ENCODE measurements around the gene CGREF1. TPM values are rescaled to one million over a fixed set of nuclear protein-coding genes. Genes with fewer than 3 reads are reported as not detected.

The CGREF1 gene
- total RNA-seq, 1 experiment from 2014 or later: 0.84 TPM

DNA sequence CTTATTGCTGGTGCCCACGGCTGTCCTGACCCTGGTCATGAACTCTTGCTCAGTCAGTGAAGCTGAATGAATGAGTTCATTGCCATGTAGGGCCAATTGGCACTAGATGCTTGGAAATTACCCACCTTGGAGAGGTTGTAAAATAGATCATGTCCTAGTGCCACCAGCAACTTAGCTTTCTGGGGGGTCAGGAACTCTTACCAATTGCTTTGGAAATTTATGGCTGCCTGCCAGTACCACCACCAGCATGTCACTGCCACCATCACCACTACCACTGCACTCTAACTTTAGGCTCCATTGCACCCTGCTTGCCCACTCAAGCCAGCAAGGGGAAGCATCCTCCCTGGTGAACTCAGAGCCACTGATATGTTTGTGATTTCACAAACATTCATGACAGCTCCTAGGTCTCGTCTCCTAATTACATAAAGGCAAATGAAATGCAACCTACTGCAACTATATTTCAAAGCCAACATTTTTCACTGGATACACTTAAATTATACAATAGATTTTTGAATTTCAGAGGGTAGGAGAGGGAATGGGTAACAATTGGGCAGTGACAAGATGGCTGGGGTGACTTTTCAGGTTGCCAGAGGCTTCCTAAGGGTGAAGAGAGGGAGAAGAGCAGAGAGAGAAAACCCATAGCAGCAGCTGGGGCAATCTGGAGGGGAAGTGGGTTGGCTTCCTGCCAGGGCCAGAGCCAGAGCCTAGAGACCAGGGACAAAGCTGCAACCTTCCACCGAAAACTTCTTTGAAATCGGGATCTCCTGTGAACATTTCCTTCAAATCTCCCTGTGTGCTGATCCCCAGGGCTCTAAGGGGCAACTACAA lies 44.0 kb downstream of the CGREF1 start:
- DNase-seq (ENCODE audit: low read depth): no peak

DNA sequence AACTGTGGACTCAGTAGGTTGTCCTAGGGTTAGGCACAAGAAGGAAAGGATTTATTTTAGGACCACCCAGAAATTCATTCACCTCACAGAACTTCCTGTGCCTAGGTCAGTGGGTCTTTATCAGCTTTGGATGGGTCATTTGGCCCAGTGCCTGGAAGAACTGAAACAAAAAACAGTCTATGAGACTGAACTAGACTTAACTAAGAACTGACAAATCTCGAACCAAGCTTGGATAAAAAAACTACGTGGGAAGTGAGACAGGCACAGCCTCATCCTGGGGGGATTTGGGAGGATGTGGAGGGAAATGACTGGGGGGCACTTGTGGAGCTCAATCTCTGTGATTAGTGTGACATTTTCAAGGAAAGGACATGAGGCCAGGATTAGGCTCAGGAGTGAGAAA lies 45.1 kb downstream of the CGREF1 start:
- no peak for DNase-seq (ENCODE audit: low read depth)

DNA sequence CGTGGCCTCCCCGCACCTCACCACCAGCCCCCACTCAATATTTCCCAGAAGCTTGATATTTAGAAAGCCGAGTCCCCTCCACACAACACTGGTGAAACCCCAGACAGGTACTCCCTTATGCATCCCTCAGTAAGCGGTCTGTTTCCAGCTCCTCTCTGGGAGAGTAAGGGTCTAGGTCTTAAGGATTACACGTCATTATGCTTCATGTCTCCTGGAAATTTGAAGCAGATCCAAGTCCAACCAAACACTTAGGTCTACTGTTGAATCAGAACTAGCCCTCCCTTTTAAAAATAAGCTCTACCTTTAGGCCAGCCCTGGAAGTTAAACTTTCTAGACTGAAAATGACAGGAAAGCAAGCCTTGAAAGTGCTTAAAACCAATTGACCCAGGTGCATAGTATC lies 46.0 kb downstream of the CGREF1 start:
- no peak for DNase-seq (ENCODE audit: low read depth)

DNA sequence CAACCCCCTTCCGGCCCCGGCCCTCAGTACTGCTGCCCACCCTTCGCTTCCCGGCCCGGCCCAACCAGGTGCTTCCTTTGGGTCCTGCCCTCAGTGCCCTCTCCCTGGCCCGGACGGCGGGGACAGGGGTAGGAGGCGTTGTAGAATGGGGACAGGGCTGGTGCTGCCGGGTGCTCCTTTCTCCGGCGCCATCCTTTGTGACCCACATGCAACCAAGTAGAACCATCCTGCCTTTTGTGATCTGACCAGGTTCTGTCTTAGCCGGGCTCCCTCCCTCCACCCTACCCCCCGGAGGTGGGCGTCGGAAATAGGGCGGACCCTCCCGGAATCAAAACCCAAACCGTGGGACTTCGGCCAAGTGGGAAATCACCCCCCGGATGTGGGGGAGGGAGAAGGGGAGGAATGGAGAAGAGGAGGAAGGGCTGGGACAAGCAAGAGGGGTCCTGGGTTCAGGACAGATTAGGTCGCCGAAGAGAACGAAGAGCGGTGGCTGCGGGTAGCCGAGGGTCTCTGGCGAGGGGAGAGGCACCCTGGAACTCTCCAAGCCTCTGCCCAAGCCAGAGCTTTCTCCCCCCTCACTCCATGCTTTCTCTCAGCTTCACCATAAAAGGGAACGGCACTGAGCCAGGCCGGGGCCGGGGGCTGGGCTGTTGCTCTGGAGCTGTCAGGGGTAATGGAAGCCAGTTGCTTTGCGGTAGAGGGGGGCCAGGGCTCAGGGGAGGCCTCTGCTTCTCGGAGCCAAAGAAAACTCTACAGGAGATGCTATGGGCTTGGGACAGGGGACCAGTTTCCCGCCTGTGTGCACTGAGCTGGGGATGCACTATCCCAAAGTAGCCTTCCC lies 46.7 kb downstream of the CGREF1 start:
- no peak for DNase-seq (ENCODE audit: low read depth)

DNA sequence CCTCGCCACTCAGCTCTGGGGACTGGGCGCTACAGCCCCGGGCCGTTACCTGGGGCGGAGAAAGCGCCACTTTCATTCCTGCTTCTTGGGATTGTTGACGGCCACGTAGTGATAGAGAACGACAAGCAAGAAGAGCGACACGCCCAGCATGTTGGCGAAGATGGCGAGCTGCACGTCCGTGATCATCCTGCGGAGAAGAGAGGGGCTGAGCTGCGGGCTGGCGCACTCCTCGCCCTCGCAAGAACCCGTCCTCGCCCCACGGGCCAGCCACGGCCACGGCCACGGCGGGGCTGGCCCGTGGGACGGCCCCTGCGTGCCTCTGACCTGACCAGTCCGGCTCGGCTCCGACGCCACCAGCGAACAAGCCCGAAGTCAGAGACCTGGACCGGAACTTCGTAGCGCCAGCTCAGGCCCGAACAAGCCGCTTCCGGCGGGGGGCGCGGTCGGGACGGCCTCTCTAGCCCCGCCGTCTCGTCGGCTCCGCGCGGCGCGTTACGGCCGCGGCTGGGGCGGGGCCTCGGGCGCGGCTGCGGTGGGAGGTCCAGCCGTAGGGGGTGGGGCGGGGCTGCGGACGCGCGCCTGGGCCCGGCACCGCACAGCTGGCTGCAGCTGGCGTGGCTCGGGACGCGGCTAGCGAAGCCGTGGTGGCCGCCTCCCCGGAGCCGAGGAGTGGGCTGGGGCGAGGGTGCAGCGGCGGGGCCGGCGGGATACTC lies 47.5 kb downstream of the CGREF1 start, which contains the start of gene OST4:
Gene OST4 (minus strand): TSS at position 378 of the 713 bp plus-strand sequence.
- peak; percentile 88 for DNase-seq (ENCODE audit: low read depth)

DNA sequence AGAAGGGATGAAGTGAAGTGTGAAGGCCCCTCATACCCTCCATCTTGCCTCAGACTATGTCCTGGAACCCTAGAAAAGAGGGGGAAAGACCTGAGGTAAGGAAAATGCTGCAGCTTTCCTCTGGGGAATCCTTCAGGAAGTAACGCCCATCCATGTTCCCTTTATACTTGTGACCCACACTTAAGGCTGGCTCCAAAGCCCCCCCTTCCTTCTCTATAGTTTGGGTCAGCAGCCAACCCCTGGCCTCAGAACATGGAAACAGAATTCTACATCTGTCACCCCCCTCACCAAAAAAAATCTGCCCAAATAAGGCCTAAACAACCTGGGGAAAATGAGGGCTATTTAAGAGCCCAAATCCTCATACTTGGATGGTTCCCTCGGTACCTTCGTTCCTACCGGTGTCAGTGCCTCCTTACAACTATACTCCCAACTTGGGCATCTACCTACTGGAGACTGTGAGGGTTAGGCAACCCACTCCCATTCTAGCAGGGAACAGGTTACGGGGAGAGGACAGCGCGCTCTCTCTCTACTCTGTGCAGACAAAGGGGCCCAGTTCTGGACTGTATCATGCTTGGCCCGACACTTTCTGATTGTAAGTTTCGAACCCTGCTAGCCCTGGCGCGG lies 48.2 kb downstream of the CGREF1 start:
- DNase-seq (ENCODE audit: low read depth): no peak

DNA sequence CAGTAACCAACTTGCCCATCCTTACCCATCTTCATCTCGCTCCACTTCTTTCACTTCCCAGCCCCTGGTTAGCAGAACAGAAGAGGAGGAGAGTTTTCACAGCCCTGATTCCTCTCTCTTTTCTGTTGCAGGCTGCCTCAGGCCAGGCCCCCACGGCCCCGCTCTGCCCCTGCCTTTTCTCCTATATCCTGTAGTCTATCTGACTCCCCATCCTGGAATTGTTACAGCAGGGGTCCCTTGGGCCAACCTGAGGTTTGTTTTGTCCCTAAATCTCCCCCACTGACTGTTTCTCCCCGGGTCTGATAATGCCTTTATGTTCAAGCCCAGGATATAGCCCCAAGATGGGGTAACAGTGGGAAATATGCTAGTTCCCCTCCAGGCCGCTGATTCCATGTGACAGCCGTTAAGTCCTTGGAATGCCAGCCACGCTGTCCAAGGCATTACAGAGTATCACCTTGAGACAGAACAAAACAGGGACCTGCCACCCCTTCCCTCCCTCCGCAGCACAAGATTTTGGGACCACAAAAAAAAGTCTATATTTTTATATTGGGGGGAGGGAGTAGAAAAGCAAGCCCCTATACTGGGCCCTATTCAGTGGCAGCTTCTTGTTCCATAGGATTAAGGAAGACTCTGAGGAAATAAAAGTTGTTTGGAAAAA lies 48.8 kb downstream of the CGREF1 start:
- DNase-seq (ENCODE audit: low read depth): no peak

DNA sequence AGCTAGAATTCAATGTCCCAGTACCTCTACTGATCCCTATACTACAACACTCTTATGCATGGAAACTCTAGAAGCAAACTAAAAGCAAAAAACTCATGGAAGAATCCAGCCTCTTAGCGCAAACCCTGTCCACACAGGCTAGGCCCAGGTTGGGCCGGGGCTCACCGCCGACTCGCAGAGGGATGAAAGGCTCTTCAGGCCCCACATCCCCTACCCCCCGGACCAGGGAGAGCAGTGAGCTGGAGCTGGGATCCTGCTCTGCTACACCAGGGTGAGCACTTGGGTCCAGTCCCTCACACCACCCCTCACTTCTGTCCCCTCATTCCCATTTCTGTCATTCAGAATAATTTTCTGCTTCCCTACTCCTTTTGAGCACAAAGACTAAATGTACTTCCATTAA lies 49.5 kb downstream of the CGREF1 start:
- DNase-seq (ENCODE audit: low read depth): no peak

DNA sequence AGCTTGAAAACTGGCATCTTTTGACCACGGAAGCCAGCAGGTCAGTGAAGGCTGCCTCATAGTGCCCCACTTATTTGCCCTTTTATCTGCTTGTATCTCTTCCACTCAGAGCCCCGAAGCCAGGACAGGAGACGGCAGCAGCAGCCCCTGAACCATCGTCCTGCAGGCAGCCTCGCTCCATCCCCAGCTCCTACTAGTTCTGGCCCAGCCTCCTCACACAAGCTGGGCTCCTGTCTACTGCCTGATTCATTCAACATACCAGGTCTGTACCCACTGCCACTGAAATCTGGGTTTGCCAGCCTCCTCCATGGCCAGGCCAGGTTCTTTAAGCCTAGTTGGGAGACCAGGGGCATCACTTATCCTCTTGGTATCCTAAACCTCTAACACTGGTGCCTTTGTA lies 51.5 kb downstream of the CGREF1 start:
- DNase-seq (ENCODE audit: low read depth): no peak

DNA sequence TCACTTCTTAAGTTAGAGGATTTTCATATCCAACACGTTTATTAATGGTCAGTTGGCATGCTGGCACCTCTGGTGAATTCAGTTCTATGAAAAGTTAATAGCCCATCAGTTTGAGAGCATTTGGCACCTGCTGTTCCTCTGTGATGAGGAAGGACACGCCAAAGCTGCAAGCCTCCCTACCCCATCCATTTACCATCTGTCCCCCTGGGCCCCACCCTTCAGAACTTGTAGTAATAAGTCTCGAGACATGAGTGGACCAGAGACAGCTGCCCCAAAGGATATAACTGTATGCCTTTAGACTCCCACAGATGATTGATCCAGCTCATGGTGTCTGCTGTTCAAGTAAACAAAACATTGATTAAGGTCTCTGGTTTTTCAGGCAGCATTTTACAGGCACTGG lies 53.8 kb downstream of the CGREF1 start:
- DNase-seq (ENCODE audit: low read depth): no peak

DNA sequence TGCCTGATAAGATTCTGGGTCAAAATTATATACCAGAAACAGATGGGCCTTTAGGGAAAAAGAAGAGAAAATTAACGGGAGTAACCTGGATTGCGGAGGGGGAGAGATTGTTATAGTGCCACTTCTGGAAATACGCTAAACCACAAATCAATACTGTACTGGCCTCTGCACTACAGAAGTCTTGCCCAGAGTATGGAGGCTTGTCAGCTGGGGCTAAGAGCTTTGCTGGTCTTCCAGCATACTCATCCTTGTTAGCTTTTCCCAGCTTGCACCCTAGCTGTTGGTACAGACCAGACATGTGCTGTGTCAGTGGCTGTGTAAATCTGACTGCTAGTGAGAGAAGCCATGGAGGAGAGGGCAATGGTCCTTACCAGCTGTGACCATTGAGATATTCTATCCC lies 58.6 kb downstream of the CGREF1 start:
- DNase-seq (ENCODE audit: low read depth): no peak

DNA sequence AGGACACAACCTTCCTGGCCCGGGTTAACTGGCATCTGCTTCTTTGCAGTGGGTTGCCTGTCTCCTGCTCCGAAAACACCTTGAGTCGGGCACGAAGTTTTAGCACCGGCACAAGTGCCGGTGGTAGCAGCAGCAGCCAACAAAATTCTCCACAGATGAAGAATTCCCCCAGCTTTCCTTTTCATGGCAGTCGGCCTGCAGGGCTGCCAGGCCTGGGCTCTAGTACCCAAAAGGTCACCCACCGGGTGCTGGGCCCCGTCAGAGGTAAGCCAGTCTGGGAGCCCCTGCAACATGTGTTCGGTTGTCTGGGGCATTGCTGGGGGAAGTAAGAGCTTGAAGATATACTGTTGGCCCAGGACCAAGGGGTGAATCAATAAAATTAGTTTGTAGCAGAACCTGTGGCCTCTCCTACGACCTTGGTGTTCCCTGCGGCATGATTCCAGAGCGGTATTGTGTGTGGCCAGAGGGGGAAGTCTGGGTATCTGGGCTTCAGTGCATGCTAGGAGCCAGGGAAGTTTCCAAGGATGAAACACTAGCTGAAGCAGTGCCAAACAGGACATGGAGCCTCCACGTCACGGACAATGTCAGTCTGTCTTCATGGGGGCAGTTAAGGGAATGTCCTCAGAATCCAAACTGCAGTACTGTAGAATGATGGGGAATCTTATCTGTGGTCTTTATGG lies 59.6 kb downstream of the CGREF1 start:
- no peak for DNase-seq (ENCODE audit: low read depth)

DNA sequence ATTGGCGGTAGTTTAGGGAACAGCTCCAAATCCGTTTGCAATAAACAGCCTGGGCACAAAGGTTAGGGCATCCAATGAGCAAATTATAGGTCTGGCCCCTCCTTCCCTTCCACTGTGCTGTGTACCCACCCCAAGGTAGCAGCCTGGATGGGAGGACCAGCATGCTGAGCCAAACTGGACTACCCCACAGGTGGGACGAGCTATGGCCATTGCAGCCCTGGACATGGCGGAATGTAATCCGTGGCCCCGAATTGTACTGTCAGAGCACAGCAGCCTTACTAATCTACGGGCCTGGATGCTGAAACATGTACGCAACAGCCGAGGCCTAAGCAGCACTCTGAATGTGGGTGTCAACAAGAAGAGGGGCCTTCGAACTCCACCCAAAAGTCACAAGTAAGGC lies 60.7 kb downstream of the CGREF1 start:
- no peak for DNase-seq (ENCODE audit: low read depth)

DNA sequence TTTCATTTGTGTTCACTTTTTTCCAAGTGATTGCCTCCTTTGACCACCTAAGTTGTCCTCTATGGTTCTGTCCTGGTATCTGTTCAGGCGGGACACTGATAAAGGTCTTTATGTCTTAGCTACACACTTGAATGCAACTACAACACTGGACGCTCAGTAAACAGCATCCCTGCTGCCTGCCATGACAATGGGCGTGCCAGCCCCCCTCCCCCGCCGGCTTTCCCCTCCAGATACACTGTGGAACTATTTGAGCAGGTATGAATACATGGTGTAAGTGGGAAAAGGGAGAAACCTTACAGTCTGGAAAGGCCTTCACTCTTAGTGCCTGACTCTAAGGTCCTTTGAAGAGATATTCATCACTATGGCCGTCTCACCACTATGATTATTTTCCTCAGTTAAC lies 61.7 kb downstream of the CGREF1 start:
- no peak for DNase-seq (ENCODE audit: low read depth)

DNA sequence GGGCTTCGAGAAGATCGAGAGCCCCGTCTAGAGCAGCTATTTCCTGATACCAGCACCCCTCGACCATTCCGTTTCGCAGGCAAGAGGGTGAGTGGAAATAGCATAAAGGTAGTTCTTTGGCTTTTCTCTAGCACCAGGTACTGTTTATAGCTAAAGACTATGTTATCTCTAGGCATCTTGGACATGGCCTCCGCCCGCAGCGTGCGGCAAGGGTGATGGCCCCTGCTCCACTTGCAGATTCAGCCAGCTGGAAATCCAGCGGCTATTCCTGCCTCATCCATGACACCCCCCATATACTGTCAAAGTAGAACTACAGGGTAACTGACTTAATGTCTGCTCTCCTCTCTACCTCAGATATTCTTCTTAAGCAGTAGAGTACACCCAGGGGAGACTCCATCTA lies 64.2 kb downstream of the CGREF1 start:
- no peak for DNase-seq (ENCODE audit: low read depth)

DNA sequence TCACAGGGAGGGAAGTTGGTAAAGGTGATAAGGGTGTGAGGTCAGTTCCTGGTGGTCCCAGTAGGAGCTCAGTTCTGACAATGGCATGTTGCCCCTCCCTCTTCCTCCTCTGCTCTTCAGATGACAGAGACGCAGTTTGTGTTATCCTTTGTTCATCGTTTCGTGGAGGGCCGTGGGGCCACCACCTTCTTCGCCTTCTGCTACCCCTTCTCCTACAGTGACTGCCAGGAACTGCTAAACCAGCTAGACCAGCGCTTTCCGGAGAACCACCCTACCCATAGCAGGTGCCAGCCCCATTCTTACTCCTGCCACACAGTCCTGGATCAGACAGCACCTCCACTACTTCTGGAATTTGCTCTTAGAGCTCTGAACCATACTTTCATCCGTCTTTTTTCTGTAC lies 65.2 kb downstream of the CGREF1 start:
- no peak for DNase-seq (ENCODE audit: low read depth)

DNA sequence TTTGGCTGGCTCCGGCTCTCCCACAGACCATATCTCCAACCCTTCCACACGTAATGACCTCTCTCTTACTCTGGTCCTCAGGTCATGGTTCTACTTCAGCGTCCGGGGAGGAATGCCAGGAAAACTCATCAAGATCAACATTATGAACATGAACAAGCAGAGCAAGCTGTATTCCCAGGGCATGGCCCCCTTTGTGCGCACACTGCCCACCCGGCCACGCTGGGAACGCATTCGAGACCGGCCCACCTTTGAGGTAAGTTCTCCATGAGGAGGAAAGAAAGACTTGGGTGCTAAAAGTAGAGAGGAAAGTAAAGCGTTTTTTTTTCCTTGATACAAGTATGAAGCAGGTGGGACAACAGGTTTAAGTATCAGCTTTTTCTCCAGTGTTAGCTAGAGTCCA lies 65.6 kb downstream of the CGREF1 start:
- no peak for DNase-seq (ENCODE audit: low read depth)

DNA sequence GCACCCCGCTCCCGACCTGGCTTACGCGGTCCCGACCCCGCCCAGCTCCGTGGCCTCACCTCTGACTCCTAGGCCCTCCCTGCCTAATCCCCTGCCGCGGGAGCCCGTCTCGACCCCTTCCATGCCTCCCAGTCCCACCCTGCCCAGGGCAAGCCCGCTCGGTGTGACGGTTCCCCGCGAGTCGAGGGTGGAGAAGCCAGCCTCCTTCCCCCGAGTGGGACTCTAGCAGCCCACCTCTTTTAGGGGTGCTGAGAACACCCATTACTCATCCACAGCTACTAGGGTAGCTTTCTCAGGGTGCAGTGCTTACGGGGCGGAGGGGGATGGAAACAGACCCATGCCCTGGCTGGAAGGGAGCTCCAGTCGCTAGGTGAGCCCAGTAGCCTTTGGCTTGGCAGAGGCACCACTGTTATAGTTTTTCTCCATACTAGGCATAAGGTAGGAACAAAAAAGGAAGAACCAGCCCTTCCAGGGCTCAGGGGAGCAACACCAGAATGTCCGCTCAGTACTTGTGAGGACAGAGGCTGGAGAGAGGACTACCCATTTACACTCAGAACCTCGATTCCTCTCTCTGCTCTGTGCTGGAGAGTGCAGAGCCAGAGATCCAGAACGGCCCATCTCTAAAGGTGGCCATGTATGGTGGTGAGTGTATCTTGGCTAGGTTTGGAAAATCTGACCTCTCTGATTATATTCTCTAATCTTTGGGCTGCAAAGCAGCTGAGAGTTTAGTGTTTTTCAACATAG lies 66.9 kb downstream of the CGREF1 start:
- no peak for DNase-seq (ENCODE audit: low read depth)

DNA sequence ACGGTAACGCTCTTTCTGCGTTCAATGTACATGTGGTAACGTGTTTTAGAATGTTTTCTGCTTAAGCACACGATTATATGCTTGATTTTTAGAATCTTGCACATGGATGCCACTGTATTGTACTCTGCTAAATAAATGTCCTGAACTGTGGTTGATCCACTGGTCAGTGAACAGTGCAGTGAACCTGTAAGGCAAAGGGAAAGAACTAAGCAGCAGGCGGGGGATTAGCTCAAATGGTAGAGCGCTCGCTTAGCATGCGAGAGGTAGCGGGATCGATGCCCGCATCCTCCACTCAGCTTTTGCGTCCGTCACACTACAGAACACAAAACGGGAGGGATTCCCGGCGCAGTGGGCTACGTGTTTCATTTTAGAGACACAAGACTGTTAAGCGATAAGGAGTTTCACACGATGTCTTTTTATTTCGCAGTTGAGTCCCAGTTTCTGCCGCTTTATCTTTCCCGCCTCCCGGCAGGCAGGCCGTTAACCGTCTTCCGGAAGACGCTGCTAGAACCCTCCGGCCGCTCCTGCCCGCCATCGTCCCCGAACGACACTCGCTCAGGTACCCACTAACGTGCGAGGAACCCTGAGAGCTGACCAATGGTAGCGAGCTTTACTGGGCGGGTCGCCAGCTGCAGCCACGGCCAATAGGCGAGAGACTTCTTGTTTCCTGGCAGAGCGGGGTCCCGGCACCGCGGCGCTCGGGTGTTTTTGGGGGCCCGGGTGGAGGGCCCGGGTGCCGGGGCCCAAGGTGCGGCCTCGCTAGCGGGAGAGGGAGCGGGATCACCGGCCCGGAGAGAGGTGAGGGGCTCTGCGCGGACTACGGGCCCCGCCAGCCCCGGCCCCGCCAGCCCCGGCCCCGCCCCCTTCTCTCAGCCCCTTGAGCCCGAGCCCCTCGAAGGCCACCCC lies 67.7 kb downstream of the CGREF1 start, which contains the start of gene AGBL5:
Gene AGBL5 (plus strand): TSS at position 673 of the 906 bp plus-strand sequence. CDS start 1,291 bp downstream, outside the sequence.
- DNase-seq (ENCODE audit: low read depth): peak; percentile 89

Data from M059J (cell line).